Stimulated activated CD4-positive, alpha-beta T cell treated with anti-CD3 and anti-CD28 coated beads, Interleukin-2, amount 100 ng/mL, for 4 hours (primary cell): ENCODE data around the gene HS1BP3.

ENCODE experiments used
- DNase-seq: peaks from one replicate; pipeline ENCODE4 v3.0.0-alpha.2; 2020; ENCODE audit warnings: low read depth

Gene HS1BP3

DNA sequence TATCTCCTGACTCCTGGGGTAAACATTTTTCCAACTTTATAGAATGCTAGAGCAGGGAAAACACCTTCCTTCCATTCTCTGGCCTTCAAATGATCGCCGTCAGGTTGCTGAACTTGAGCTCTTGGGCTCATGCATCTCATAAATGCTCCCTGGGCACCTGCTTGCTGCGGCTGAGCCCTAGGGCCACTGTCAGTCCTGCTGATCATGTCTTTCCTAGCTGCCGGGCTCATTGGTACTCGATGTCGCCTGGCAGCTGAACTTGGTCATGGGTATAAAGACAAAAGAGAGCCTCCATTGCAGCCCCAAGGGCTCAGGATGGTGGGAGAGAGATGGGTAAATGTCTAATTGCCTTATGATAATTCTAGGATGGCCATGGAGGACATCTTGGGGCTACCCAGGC, 80.6 kb downstream of the HS1BP3 start:
- DNase-seq: no peak

DNA sequence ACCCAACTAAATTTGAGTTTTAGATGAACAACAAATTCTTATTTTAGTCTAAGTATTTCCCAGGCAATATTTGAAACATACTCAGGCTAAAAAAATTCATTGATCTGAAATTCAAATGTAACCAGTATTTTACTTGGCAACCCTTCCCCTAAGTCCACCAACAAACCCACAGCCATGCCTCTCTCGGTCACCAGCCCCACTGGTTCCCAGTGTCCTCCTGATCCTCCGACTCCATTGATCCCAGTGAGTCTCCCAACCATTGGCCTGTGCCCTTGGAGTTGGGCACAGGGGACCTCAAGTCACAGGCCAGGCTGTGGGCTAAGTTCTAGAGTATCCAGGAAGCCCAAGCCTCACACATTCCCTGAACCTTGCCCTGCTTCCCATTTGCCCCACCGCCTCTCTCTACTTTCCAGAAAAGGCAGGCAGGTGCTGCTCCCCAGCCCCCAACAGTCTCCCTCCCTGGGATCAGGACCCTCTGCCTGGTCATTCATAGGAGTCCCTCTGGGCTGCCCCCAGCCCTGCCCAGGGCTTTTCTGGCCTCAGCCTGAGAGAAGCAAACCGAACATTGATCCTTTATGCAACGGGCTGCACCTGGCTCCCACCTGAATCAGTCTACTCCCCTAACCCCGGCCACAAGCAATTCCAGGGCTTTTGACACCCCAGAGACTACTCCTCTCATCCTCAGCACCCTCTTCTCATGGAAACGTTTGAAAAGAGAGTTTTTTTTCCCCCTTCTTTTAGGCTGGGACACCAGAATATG, 81.3 kb downstream of the HS1BP3 start:
- DNase-seq: no peak

DNA sequence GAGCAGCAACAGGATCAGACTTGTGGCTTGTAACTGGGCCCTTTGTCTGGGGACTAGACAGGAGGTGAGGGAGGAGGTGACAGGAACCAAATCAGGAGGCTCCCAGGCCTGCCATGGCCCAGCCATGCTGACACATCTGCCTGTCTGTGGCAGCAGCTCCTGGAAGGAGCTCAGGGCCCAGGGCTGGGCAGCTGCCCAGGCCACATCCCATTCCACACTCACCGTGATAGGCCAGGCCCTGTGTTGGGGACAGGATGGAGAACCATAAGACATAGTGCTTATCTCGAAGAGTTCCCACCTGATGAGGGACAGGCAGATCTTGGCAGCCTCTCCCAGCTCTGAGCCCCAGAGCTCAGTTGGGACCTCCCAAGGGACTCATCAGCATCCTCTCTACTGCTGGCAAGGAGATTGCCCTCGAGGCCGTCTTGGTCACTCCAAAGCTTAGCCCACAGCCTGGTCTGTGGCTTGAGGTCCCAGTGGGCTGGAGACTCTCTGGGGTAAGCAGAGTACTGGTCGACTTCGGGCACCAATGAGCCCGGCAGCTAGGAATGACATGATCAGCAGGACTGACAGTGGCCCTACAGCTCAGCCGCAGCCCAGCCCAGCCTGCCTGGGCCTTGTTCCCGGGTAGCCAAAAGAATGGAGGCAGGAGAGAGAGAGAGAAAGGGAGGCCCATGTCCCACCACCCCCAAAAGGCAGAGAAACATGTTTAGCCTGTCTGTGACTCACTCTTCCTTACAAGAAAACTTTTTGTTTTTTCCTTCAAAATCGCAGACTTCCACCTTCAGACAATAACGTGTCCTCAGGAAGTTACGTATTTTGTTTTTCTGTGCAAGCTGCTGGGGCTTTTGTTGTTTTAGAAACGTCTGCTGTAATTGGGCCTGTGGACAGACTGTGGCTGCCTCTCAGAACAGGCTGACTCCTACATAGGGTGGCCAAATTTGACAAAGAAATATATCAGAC, 82.1 kb downstream of the HS1BP3 start:
- no peak for DNase-seq

DNA sequence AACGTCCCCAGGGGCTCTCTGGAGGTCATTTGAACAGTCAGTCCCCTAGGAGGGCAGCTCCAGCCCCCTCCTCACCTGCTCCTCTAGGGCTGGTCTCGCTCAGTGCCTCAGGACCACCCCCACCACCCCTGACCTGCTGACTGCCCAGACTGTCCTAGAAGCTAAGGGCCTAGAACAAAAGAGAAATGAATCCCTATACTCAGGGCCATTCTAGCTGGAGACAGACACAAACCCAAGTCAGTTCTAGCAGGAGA, 83.0 kb downstream of the HS1BP3 start:
- no peak for DNase-seq
